Measurements from ENCODE around the gene WDR47.
A peak's percentile ranks its signal among the peaks of the same experiment; 100 is the strongest.
"Not testable (repeated sequence)": the region's sequence is repeated elsewhere in the genome, so short reads cannot be mapped to it uniquely, and the experiment has no call there.

WDR47 gene

DNA sequence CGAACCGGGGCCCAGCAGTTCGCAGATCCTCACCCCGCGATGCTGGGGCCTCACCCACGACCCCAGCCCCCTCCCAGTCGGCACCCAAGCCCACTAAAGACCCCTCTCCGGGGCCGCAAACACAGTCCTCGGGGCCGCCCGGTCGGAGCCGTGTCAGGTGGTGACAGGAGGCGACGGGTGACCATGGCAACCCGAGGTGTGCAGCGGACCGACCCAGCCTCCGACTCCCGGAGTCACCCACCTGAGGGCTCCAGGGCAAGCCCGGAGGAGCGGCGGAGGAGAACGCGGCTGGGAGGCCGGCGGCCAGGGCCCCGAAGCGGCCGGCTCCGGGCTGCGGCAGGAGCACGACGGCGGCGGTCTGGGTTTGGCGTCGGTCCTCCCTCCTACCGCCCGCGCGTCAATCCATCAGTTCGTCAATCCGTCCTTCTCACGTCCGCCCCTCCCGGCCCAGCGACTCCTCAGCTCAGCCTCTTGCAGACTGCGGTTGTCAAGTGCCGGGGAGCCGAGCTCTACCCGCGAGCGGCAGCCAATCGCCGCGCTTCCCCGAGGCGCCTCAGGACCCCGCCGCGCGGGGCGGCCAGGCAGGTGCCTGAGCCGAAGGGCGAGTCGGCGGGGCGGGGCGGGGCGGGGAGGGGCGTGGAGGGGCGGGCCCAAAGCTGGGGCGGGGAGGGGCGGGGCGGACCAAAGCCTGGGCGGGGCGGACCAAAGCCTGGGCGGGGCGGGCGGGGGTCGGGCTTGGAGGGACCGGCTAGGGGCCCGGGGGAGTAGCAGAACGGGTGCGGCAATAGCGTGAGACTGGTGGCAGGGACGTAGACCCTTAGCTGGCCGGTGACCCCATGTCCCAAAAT, at the start of gene WDR47:
WDR47 (minus strand) TSS at position 482 of the 848 bp plus-strand sequence. CDS start 18,590 bp downstream, outside the sequence.
- DNase-seq, result peak; percentile 92 to 96 (median 93)

- DNase-seq, result peak in 2 of 3 experiments; percentile 63 to 67
These were observed 49.4 kb upstream of the WDR47 start for GRCh38 chr1:109091078-109091838.

GRCh38 chr1:109090196-109091077, 48.5 kb upstream of the WDR47 start, which contains the start of gene TMEM167B:
Gene TMEM167B, plus strand, starts transcription at chr1:109090764. Its CDS starts 109 bp downstream, at chr1:109090873.
- DNase-seq, result peak; percentile 90 to 92 (median 92)

DNA sequence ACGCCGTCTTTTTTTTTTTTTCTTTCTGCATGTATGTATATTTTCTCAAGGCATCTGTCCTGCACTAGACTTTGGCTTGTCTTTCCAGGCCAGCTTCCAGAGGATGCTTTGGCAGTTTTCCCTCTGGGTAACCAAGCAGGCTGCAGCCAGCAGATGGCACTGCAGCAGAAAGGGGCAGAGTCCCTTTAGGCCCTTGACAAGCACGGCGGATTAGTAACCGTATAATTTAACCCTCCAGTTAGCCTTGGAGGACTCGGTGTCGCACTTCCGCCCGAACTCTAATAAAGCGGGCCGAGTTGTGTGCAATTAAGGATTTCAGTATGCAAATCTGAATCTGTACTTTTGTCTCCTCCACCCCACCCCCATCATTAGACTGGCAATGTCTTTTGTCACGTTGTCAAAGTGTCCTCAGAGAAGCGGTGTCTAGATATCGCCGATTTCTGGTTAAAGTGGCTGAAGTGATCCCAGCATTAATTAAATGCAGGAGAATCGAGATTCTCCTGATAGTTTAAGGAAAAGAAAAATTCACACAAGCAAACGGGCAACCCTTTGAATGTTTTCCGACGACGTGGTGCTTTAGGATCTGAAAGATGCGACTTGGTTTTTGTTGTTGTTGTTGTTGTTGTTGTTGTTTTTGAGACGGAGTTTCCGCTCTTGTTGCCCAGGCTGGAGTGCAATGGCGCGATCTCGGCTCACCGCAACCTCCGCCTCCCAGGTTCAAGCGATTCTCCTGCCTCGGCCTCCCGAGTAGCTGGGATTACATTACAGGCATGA, 47.5 kb upstream of the WDR47 start:
- peak in 2 of 3 experiments; percentile 13 to 87 for DNase-seq

- no peak for DNase-seq
These were observed 42.9 kb upstream of the WDR47 start for GRCh38 chr1:109084563-109085517.

DNA sequence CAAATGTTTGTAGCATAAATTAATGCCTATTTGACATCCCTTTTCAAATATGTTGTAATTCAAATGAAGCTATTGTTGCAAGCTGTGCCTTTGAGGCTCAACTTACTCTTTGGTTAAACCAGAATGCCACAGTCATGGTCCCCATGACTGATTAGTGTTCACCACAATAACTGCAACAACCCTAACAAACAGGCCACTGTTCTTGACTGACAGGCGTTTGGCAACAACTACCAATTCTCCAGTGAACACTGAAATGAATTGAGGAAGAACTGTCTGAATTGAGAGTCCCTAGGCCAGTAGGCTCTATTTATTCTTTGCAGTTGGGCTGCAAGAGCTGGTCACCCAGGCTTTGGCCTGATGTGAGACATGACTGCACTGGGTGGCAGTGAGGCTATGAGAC, 42.0 kb upstream of the WDR47 start:
- no peak for DNase-seq

DNA sequence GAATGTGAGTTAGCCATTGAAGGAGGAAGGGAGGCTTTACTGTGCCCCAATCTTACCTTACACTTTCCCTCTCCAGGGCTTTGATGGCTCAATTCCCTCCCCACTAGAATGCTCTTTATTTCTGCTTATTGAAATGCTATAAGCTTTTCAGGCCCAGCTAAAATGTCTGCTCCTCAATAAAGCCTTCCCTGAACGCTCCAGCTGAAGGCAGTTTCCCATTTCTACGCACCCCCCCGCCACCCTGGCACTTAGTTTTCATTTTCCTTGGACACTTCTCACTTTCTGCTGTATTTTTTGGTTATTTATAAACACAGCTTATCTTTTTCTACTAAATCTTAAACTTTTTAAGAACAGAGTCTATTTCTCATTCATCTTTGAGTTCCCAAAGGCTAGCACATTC, 41.6 kb upstream of the WDR47 start:
- no peak for DNase-seq

- no peak for DNase-seq
These were observed 38.7 kb upstream of the WDR47 start for GRCh38 chr1:109080441-109081082.

DNA sequence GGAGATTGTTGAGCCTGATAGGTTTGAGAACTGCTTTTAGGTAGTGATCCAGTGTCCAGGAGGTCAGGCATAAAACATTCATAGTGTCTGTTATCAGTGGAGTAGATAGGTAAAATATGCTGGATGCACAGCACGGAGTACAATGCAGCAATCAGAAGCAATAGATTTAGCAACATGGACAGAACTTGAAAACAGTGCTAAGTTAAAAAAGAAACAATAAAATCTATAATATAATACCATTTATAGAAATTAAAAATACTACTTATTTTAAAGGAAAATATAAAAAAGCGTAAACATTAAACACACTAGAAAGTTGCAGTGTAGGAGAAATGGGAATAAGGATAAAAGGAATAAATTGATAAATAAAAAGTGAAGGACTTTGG, 37.3 kb upstream of the WDR47 start:
- DNase-seq, result no peak

- DNase-seq, result no peak
These were observed 36.4 kb upstream of the WDR47 start for GRCh38 chr1:109078317-109078716.

DNA sequence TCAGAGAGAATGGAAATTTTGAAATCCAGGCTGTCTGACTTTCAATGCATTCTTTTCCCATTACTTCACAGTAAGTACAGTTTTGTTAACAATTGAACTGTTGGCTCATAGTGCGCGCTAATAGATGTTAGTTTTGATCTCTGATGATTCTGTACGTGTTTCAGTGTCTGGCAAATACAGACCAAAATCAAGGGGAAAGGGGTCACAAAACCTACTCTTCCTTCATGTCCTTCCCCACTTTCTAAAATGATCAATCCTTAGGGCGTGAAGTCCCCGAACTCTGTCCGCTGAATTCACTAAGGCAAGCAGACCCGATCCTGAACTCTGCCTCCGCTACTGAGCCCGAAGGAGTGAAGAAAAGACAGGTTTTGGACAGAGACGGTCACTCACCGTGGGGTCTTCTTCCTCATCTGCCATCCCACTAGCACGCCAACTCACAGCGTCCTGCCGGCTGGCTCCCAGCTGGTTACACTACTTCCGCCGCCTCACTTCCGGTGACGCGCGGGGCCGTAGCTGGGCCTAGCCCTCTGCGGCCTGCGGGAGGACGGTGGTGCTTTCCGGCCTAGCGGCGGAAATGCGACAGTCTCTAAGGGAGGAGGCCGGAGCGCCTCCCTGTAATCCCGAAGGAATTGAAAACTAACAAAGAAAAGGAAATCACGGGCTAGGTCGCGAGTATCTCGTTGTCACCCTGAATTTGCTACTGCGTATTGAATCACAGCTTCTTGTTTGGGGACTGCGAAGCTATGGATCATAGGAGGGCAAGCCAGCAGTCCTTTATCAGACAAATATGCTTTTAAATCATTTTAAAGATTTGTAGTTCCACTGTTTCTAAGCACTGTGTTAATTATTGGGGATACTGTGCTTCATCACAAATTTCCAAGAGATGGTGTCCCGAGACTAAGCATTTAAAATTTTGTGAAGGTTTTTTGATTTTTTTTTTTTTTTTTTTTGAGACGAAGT, 33.9 kb upstream of the WDR47 start, which contains the start of gene TAF13:
TAF13 (minus strand) TSS at position 473 of the 960 bp plus-strand sequence; CDS start at position 417, 56 bp downstream.
- DNase-seq, result peak; percentile 90 to 95 (median 93)

DNA sequence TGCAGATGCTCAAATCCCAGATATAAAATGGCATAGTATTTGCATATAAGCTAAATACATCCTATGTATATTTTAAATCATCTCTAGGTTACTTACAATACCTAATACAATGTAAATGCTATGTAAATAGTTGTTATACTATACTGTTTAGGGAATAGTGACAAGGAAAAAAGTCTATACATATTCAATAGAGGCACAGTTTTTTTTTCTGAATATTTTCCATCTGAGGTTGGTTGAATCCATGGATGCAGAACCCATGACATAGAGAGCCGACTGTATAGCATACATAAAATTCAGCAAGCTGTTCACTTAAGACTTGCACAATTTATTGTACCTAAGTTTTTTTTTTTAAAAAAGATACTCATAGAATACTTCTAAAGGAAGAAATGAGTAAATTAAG, 27.4 kb upstream of the WDR47 start:
- DNase-seq, result no peak

DNA sequence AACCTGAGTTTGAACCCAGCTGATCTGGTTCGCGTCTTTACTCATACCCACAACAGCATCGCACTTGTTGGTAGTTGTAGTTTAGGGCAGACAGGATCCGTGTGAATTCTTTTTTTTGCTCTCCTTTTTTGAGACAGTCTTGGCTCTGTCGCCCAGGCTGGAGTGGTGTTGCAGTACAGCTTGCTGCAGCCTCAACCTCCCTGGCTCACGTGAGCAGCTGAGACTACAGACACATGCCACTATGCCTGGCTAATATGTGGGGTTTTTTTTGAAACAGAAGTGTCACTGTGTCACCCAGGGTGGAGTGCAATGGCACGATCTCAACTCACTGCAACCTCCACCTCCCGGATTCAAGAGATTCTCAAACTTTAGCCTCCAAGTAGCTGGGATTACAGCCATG, 26.0 kb upstream of the WDR47 start:
- no peak for DNase-seq

DNA sequence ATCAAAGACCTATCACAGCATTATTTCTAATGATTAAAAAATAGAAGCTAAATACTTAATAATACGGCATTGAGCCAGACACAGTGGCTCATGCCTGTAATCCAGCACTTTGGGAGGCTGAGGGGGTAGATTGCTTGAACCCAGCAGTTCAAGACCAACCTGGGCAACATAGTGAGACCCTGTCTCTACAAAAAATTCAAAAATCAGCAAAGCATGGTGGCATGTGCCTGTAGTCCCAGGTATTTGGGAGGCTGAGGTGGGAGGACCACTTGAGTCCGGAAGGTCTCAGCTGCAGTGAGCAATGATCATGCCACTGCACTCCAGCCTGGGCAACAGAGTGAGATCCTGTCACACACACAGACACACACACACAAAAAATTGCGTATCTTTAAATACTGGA, 23.2 kb upstream of the WDR47 start:
- DNase-seq, result no peak

- no peak for DNase-seq
These were observed 19.3 kb upstream of the WDR47 start for GRCh38 chr1:109061183-109061582.

DNA sequence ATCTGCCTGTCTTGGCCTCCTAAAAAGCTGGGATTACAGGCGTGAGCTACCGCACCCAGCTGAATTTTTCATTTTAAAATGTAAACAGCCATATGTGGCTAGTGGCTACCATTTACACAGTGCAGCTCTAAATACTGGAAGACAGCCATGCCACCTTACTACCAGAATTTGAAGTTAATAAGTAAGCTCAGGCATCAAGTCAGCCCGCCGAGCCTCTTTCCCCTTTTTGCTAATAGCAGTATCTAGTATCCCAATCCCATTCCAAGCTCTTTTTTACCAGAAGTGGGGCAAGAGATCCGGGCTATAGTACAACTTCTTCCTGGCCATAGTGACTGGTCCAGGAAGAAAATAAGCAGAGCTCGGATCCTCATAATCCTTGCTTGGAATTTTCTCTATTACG, 18.8 kb upstream of the WDR47 start:
- DNase-seq, result no peak

DNA sequence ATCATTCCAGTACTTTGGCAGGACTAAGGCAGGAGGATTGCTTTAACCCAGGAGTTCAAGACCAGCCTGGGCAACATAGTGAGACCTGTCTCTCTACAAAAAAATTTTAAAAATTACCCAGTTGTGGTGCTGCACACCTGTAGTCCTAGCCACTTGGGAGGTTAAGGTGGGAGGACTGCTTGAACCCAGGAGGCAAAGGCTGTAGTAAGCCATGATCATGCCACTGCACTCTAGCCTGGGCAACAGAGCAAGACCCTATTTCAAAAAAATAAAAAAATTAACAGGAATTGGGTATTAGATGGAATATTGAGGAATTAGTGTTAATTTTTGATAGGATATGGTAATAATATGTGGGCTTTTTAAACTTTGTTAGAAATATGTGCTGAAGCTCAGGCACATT, 17.1 kb upstream of the WDR47 start:
- DNase-seq, result no peak

GRCh38 chr1:109056064-109056463, 14.2 kb upstream of the WDR47 start:
- no peak for DNase-seq

DNA sequence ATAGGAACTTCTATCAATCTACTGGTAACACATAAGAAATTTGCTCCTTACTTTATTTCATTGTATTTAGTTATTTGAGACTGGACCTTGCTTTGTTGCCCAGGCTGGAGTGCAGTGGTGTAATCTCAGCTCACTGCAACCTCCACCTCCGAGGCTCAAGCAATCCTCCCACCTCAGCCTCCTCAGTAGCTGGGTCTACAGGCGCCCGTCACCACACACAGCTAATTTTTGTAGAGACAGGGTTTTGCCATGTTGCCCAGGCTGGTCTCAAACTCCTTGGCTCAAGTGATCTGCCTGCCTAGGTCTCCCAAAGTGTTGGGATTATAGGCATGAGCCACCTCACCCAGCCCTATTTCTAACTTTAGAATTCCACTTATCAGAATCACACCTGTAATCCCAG, 10.2 kb upstream of the WDR47 start:
- DNase-seq, result not testable (repeated sequence)
